Measurements from ENCODE around the gene COQ5. TPM values are rescaled to one million over a fixed set of nuclear protein-coding genes. Genes with fewer than 3 reads are reported as not detected.

Gene COQ5
- total RNA-seq (2014; rRNA removed; shearing (Covaris generic)), result 35.6 and 40.7 TPM in 2 replicates

GRCh38 chr12:120528861-120529525, at the start of gene COQ5:
Gene COQ5, minus strand, starts transcription at chr12:120529158. Its CDS starts 17 bp downstream, at chr12:120529141.

GRCh38 chr12:120534203-120534702, 5.3 kb upstream of the COQ5 start, which contains the start of gene RNF10:
Gene RNF10, plus strand, starts transcription at chr12:120534356. Its CDS starts 456 bp downstream, at chr12:120534812.

GRCh38 chr12:120495731-120496412, 33.1 kb downstream of the COQ5 start, which contains the start of gene DYNLL1:
Gene DYNLL1, plus strand, starts transcription at chr12:120496113. Its CDS starts 309 bp downstream, at chr12:120496422.

GRCh38 chr12:120469450-120470149, 59.4 kb downstream of the COQ5 start, which contains the start of gene SRSF9:
Gene SRSF9, minus strand, starts transcription at chr12:120469748. Its CDS starts 139 bp downstream, at chr12:120469609.

Small RNAs within 50 kb of the gene (small RNA-seq; reads per million reads assigned to genes)
- gene RF00019, result not detected

Other genes with a start within 250 kb of the COQ5 start
- under 0.01 TPM in 1 of 2 replicates, not detected in the other for gene RNU4-2, start 237.3 kb downstream of the COQ5 start, total RNA-seq (2014; rRNA removed; shearing (Covaris generic))
- gene RNU4-1, start 235.9 kb downstream of the COQ5 start, total RNA-seq (2014; rRNA removed; shearing (Covaris generic)), result under 0.01 TPM in 2 replicates
- gene SIRT4, start 226.8 kb downstream of the COQ5 start, total RNA-seq (2014; rRNA removed; shearing (Covaris generic)), result 0.80 and 1.3 TPM in 2 replicates
- gene PLA2G1B, start 201.4 kb downstream of the COQ5 start, total RNA-seq (2014; rRNA removed; shearing (Covaris generic)), result not detected in 2 replicates
- gene MSI1, start 160.0 kb downstream of the COQ5 start, total RNA-seq (2014; rRNA removed; shearing (Covaris generic)), result 0.19 TPM in 2 replicates
- 679 and 783 TPM in 2 replicates for gene COX6A1, start 91.0 kb downstream of the COQ5 start, total RNA-seq (2014; rRNA removed; shearing (Covaris generic))
- gene TRIAP1, start 82.8 kb downstream of the COQ5 start, total RNA-seq (2014; rRNA removed; shearing (Covaris generic)), result 22.1 and 25.3 TPM in 2 replicates
- 17.7 and 24.7 TPM in 2 replicates for gene GATC, start 82.7 kb downstream of the COQ5 start, total RNA-seq (2014; rRNA removed; shearing (Covaris generic))
- gene SRSF9, start 59.4 kb downstream of the COQ5 start, total RNA-seq (2014; rRNA removed; shearing (Covaris generic)), result 187 and 192 TPM in 2 replicates
- 261 and 283 TPM in 2 replicates for gene DYNLL1, start 33.0 kb downstream of the COQ5 start, total RNA-seq (2014; rRNA removed; shearing (Covaris generic))
- 45.1 and 59.2 TPM in 2 replicates for gene RNF10, start 5.2 kb upstream of the COQ5 start, total RNA-seq (2014; rRNA removed; shearing (Covaris generic))
- 70.6 and 71.3 TPM in 2 replicates for gene POP5, start 52.2 kb upstream of the COQ5 start, total RNA-seq (2014; rRNA removed; shearing (Covaris generic))
- gene CABP1, start 111.5 kb upstream of the COQ5 start, total RNA-seq (2014; rRNA removed; shearing (Covaris generic)), result not detected in 2 replicates
- 79.1 and 82.7 TPM in 2 replicates for gene MLEC, start 158.0 kb upstream of the COQ5 start, total RNA-seq (2014; rRNA removed; shearing (Covaris generic))
- gene UNC119B, start 181.3 kb upstream of the COQ5 start, total RNA-seq (2014; rRNA removed; shearing (Covaris generic)), result 19.3 and 26.3 TPM in 2 replicates
- 11.9 and 12.7 TPM in 2 replicates for gene ACADS, start 196.7 kb upstream of the COQ5 start, total RNA-seq (2014; rRNA removed; shearing (Covaris generic))